Endometrium (tissue), 2 donors: ENCODE results near the gene COL26A1.
"Not testable (repeated sequence)": the region's sequence is repeated elsewhere in the genome, so short reads cannot be mapped to it uniquely, and the experiment has no call there.

Experiments
- FAIRE-seq: peaks from 2 replicates; lab custom pipeline; 2012; peaks lifted over from hg19 to GRCh38; lab: Jason Lieb, UNC
- donor health status: control.
- donor health status: control.

The COL26A1 gene

GRCh38 chr7:101362334-101363195, at the start of gene COL26A1:
TSS of gene COL26A1 (plus strand) at chr7:101362875. CDS start at chr7:101363033, 158 bp downstream.
- FAIRE-seq, result no peak

- no peak for FAIRE-seq
Observed at GRCh38 chr7:101315336-101315735, 47.3 kb upstream of the COL26A1 start.

- no peak for FAIRE-seq
Observed at GRCh38 chr7:101319401-101319800, 43.3 kb upstream of the COL26A1 start.

- FAIRE-seq, result no peak
Observed at GRCh38 chr7:101321491-101322401, 40.9 kb upstream of the COL26A1 start, which contains the start of gene IFT22. TSS of gene IFT22 (minus strand) at chr7:101321812. CDS start at chr7:101321709, 103 bp downstream.

- FAIRE-seq, result no peak
Observed at GRCh38 chr7:101328159-101328558, 34.5 kb upstream of the COL26A1 start.

- FAIRE-seq, result no peak
Observed at GRCh38 chr7:101330011-101330484, 32.6 kb upstream of the COL26A1 start.

GRCh38 chr7:101332026-101332425, 30.6 kb upstream of the COL26A1 start:
- no peak for FAIRE-seq

GRCh38 chr7:101333912-101334311, 28.8 kb upstream of the COL26A1 start:
- FAIRE-seq, result no peak

GRCh38 chr7:101340379-101340778, 22.3 kb upstream of the COL26A1 start:
- FAIRE-seq, result no peak

- no peak for FAIRE-seq
Observed at GRCh38 chr7:101342892-101343291, 19.8 kb upstream of the COL26A1 start.

GRCh38 chr7:101347477-101347876, 15.2 kb upstream of the COL26A1 start:
- no peak for FAIRE-seq

- not testable (repeated sequence) for FAIRE-seq
Observed at GRCh38 chr7:101348456-101349067, 14.1 kb upstream of the COL26A1 start.

GRCh38 chr7:101349300-101349699, 13.4 kb upstream of the COL26A1 start:
- not testable (repeated sequence) for FAIRE-seq

- FAIRE-seq, result no peak
Observed at GRCh38 chr7:101352920-101353308, 9.8 kb upstream of the COL26A1 start.

- FAIRE-seq, result no peak
Observed at GRCh38 chr7:101357433-101357832, 5.2 kb upstream of the COL26A1 start.

- FAIRE-seq, result no peak
Observed at GRCh38 chr7:101363196-101363733, 590 bp downstream of the COL26A1 start.

GRCh38 chr7:101363734-101364374, 1.2 kb downstream of the COL26A1 start:
- FAIRE-seq, result no peak

- FAIRE-seq, result no peak
Observed at GRCh38 chr7:101365956-101366355, 3.3 kb downstream of the COL26A1 start.

- no peak for FAIRE-seq
Observed at GRCh38 chr7:101367676-101368075, 5.0 kb downstream of the COL26A1 start.

- FAIRE-seq, result no peak
Observed at GRCh38 chr7:101368422-101369165, 5.9 kb downstream of the COL26A1 start.

- no peak for FAIRE-seq
Observed at GRCh38 chr7:101370836-101371235, 8.2 kb downstream of the COL26A1 start.
